Esophagus muscularis mucosa (tissue), 4 donors: Measurements from ENCODE around the gene MICAL3.

Experiments
- CTCF ChIP-seq, 3 experiments: fragments of 200-600 bp in 2 of 3; fragments of 450-650 bp in 1 of 3; sonication (generic) in 2 of 3; IDR thresholded peaks; one replicate each; pipeline ENCODE4 v1.5.1; 2017 to 2019; ENCODE audit warnings: antibody characterized with exemption in 3 of 3, mild to moderate bottlenecking in 2 of 3, moderate library complexity in 1 of 3
- EP300 ChIP-seq: sonication (generic); formaldehyde crosslinking; IDR thresholded peaks from one replicate; pipeline ENCODE4 v1.6.1; 2017; ENCODE audit warnings: antibody characterized with exemption
- POLR2A ChIP-seq: fragments of 450-650 bp; IDR thresholded peaks from one replicate; pipeline ENCODE4 v1.6.1; 2017; ENCODE audit warnings: antibody characterized with exemption, moderate library complexity, mild to moderate bottlenecking, low read depth
- POLR2AphosphoS5 ChIP-seq, 2 donors: sonication (generic); formaldehyde crosslinking; IDR thresholded peaks; one replicate each; pipeline ENCODE4 v1.6.1; 2017; ENCODE audit warnings: antibody characterized with exemption in 2 of 2

DNA sequence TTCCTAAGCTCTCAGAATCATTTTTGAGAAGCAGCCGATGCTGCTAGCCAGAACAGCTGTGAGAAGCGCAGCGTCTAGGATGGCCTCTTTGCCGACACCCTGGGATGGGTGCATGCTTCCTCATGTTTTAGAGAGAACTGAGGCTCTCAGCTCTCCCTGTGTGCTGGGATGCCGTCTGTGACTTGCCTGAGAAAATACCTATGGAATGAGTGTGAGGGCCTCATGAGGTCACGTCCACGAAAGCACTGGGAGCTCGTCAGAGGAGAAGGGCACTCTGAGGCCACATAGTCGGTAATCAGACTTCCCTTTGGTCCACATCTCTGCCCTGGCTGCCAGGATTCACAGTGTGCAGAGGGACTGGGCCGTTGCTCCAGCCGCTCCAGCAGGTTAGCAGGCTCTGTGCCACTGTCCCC is 54.7 kb downstream of the MICAL3 start:
- TF ChIP-seq CTCF (IDR thresholded peaks at IDR 0.05) (no peak), POLR2A (no peak), POLR2AphosphoS5 (IDR thresholded peaks at IDR 0.05) (peak; percentile 37 to 59), EP300 (peak; percentile 30)
